ENCODE measurements around the gene SMTNL2. TPM values are rescaled to one million over a fixed set of nuclear protein-coding genes. Genes with fewer than 3 reads are reported as not detected.
"Not testable (repeated sequence)": the region's sequence is repeated elsewhere in the genome, so short reads cannot be mapped to it uniquely, and the experiment has no call there.

The SMTNL2 gene
- total RNA-seq, 1 experiment from 2014 or later: not detected

GRCh38 chr17:4602041-4602440 lies 17.7 kb downstream of the SMTNL2 start:
- no peak for DNase-seq (ENCODE audit: low read depth)

GRCh38 chr17:4604111-4604644 lies 19.8 kb downstream of the SMTNL2 start:
- peak; percentile 50 for DNase-seq (ENCODE audit: low read depth)

- DNase-seq (ENCODE audit: low read depth): not testable (repeated sequence)
These were observed 20.4 kb downstream of the SMTNL2 start for GRCh38 chr17:4604736-4605135.

- DNase-seq (ENCODE audit: low read depth): peak; percentile 62
These were observed 21.5 kb downstream of the SMTNL2 start for GRCh38 chr17:4605826-4606225.

- DNase-seq (ENCODE audit: low read depth): no peak
These were observed 23.0 kb downstream of the SMTNL2 start for GRCh38 chr17:4607261-4607741.

- DNase-seq (ENCODE audit: low read depth): peak; percentile 59
These were observed 23.5 kb downstream of the SMTNL2 start for GRCh38 chr17:4607773-4608187.

- no peak for DNase-seq (ENCODE audit: low read depth)
These were observed 25.4 kb downstream of the SMTNL2 start for GRCh38 chr17:4609761-4610160.

- no peak for DNase-seq (ENCODE audit: low read depth)
These were observed 25.8 kb downstream of the SMTNL2 start for GRCh38 chr17:4610162-4610561.

- DNase-seq (ENCODE audit: low read depth): no peak
These were observed 26.3 kb downstream of the SMTNL2 start for GRCh38 chr17:4610656-4611055.

GRCh38 chr17:4616476-4616875 lies 32.1 kb downstream of the SMTNL2 start:
- DNase-seq (ENCODE audit: low read depth): no peak

- no peak for DNase-seq (ENCODE audit: low read depth)
These were observed 32.8 kb downstream of the SMTNL2 start for GRCh38 chr17:4617090-4617489.

GRCh38 chr17:4617590-4618351 lies 33.4 kb downstream of the SMTNL2 start:
- DNase-seq (ENCODE audit: low read depth): no peak

- DNase-seq (ENCODE audit: low read depth): no peak
These were observed 36.3 kb downstream of the SMTNL2 start for GRCh38 chr17:4620531-4621101.

- DNase-seq (ENCODE audit: low read depth): no peak
These were observed 38.0 kb downstream of the SMTNL2 start for GRCh38 chr17:4622375-4622774.

- DNase-seq (ENCODE audit: low read depth): no peak
These were observed 38.9 kb downstream of the SMTNL2 start for GRCh38 chr17:4623249-4623648.

GRCh38 chr17:4624451-4624911 lies 40.2 kb downstream of the SMTNL2 start:
- not testable (repeated sequence) for DNase-seq (ENCODE audit: low read depth)

GRCh38 chr17:4625181-4625617 lies 40.9 kb downstream of the SMTNL2 start:
- DNase-seq (ENCODE audit: low read depth): no peak

GRCh38 chr17:4626734-4627256 lies 42.5 kb downstream of the SMTNL2 start:
- no peak for DNase-seq (ENCODE audit: low read depth)

- no peak for DNase-seq (ENCODE audit: low read depth)
These were observed 47.1 kb downstream of the SMTNL2 start for GRCh38 chr17:4631431-4631830.

- no peak for DNase-seq (ENCODE audit: low read depth)
These were observed 47.7 kb downstream of the SMTNL2 start for GRCh38 chr17:4631836-4632580.

- no peak for DNase-seq (ENCODE audit: low read depth)
These were observed 48.2 kb downstream of the SMTNL2 start for GRCh38 chr17:4632581-4632920.

GRCh38 chr17:4633643-4634042 lies 49.3 kb downstream of the SMTNL2 start:
- no peak for DNase-seq (ENCODE audit: low read depth)

Measured in RPMI7951 (cell line).